ENCODE data around the gene ZGPAT.

- TF ChIP-seq CTCF (IDR thresholded peaks at IDR 0.05) (no peak), POLR2A (IDR thresholded peaks at IDR 0.05) (no peak)
These were observed 43.8 kb downstream of the ZGPAT start for GRCh38 chr20:63751471-63752271.
